COR-L47 (cell line): ENCODE results near the gene ADH5.
"Not testable (repeated sequence)": the region's sequence is repeated elsewhere in the genome, so short reads cannot be mapped to it uniquely, and the experiment has no call there.

ENCODE experiments used
- DNase-seq: peaks from one replicate; lab custom pipeline; 2025; lab: John Stamatoyannopoulos, UW

ADH5 gene

GRCh38 chr4:99084595-99084994 is 4.0 kb downstream of the ADH5 start:
- no peak for DNase-seq

GRCh38 chr4:99082192-99082591 is 6.4 kb downstream of the ADH5 start:
- DNase-seq, result no peak

- not testable (repeated sequence) for DNase-seq
Observed at GRCh38 chr4:99080869-99081268, 7.7 kb downstream of the ADH5 start.

- DNase-seq, result no peak
Observed at GRCh38 chr4:99079625-99080295, 8.8 kb downstream of the ADH5 start.

- DNase-seq, result no peak
Observed at GRCh38 chr4:99078931-99079624, 9.5 kb downstream of the ADH5 start.

GRCh38 chr4:99078336-99078735 is 10.3 kb downstream of the ADH5 start:
- no peak for DNase-seq

- no peak for DNase-seq
Observed at GRCh38 chr4:99077177-99077576, 11.4 kb downstream of the ADH5 start.

- no peak for DNase-seq
Observed at GRCh38 chr4:99076292-99076976, 12.2 kb downstream of the ADH5 start.

GRCh38 chr4:99074816-99075215 is 13.8 kb downstream of the ADH5 start:
- no peak for DNase-seq

- no peak for DNase-seq
Observed at GRCh38 chr4:99071159-99071558, 17.4 kb downstream of the ADH5 start.

- no peak for DNase-seq
Observed at GRCh38 chr4:99067617-99068016, 21.0 kb downstream of the ADH5 start.

GRCh38 chr4:99065521-99065920 is 23.1 kb downstream of the ADH5 start:
- DNase-seq, result not testable (repeated sequence)

- no peak for DNase-seq
Observed at GRCh38 chr4:99062120-99062519, 26.5 kb downstream of the ADH5 start.

GRCh38 chr4:99061048-99061700 is 27.4 kb downstream of the ADH5 start:
- DNase-seq, result no peak

- no peak for DNase-seq
Observed at GRCh38 chr4:99059550-99059949, 29.0 kb downstream of the ADH5 start.

GRCh38 chr4:99058228-99058627 is 30.4 kb downstream of the ADH5 start:
- no peak for DNase-seq

GRCh38 chr4:99054428-99054994 is 34.1 kb downstream of the ADH5 start:
- no peak for DNase-seq

GRCh38 chr4:99052902-99053301 is 35.7 kb downstream of the ADH5 start:
- DNase-seq, result no peak

- DNase-seq, result no peak
Observed at GRCh38 chr4:99047710-99048109, 40.9 kb downstream of the ADH5 start.

- no peak for DNase-seq
Observed at GRCh38 chr4:99043346-99043745, 45.2 kb downstream of the ADH5 start.

- no peak for DNase-seq
Observed at GRCh38 chr4:99038213-99038612, 50.4 kb downstream of the ADH5 start.

- no peak for DNase-seq
Observed at GRCh38 chr4:99033956-99034355, 54.6 kb downstream of the ADH5 start.
